Iris pigment epithelial cell (primary cell): ENCODE results near the gene DKK1.
"Not testable (repeated sequence)": the region's sequence is repeated elsewhere in the genome, so short reads cannot be mapped to it uniquely, and the experiment has no call there.

Experiments
- DNase-seq: peaks from one replicate; pipeline ENCODE4 v3.0.0-alpha.2; 2011; ENCODE audit warnings: low read depth

The DKK1 gene

DNA sequence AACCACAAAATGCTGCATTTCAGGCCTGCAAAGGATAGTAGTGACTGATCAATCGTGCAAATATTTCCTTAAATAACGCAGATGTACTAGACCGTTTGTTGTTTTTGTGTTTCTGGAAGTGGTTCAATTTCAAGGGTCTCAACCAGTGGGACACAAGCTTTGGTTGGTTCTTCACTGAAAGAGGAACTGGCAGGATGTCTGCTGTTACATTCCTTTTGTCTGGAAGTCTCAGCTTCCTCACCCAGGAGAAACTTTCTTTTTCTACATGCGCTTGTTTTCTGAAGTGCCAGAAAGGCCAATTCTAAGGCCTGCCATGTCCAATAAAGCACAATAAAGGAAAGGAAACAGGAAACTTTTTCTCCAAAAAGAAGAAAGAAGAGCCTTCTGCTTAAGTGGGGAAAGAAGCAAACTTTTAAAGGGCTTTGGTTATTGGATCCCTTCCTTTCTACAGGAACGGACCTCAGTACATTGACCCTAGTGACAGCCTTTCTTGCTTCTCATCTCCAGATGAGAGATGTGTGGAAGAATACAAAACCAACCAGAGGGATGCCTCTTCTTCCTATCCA, 4.1 kb downstream of the DKK1 start:
- peak; percentile 63 for DNase-seq

DNA sequence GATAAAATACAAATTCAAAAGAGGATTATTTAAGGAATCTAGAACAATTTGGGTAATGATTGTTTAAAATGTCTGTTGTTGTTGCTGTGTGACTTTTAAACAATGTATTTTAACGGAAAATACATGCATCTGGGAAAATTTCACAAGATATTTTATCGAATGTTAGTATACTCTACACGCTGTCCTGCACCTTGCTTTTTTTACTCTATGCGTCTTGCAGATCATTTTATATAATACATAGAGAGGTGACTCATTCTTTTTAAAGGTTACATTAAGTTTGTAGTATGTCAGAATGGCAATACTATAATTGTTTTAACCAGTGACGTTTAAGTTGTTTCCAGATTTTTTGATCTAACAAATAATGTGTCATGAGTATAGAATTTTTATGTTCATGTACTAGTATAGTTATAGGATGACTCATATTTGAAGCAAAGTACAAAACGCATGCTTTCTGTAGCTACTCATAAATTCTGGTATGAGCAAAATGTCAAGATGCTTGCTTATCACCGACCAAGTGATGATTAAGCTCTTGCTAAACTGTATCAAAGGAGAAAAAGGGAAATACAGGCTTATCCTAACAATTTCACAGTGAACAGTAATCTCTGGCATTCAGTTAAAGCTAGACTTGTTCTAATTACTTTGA, 4.9 kb downstream of the DKK1 start:
- DNase-seq, result peak; percentile 98

DNA sequence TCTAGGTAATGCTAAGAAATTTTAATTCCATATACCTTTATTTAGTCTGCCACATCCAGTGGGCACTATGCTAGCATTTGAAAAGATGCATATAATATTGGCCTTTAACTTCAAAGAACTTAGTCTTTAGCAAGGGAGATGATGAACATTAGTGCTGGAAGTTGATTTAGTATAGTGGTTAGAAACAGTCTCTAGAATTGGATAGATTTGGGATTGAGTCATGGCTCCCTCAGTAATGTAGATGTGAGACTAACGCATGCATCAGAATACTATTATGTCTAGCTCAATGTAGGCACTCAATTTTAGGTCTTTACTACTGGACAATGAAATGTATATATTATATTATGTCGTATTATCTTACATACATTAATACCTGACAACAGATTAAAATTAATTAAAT, 5.8 kb downstream of the DKK1 start:
- peak; percentile 49 for DNase-seq

DNA sequence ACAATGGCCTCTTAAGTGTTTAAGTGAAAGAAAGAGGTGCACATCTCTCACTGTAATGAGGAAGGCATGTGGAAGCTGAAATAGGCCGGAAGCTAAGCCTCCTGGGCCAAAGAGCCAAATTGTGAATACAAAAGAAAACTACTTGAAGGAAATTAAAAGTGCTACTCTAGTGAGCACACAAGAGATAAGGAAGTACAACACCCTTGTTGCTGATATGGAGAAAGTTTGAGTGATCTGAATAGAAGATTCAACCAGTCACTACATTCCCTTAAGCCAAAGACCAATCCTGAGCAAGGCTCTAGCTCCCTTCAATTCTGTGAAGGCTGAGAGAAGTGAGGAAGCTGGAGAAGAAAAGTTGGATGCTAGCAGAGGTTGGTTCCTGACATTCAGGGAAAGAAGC, 8.2 kb downstream of the DKK1 start:
- no peak for DNase-seq

DNA sequence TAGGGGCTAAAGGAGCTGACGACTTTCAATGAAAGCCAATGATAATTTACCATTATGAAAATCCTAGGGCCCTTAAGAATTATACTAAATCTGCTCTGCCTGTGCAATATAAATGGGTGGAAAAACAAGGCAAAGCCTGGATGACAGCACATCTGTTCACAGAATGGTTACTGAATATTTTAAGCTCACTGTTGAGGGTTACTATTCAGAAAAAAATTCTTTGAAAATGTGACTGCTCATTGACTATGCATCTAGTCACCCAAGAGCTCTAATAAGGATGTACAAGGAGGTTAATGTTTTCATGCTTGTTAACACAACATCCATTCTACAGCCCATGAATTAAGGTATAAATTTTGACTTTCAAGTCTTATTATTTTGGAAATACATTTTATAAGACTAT, 8.9 kb downstream of the DKK1 start:
- DNase-seq, result no peak

DNA sequence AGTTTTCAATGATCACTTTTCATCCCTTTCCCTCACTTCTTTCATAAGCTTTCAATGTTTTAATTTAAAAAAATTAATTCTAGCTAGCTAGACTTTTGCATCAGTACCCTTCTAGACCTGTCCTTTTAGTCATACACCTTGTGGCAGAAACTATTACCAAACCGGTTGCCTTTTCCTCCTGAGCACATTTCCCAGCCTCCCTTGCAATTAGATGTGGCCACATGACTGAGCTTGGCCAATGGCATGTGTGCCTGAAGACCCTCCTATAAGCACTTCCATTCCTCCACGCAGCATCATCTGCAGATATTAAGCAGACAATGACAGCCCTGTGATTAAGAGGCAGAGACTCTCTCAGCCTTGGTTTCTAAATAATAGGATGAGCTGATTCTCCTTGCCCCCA, 12.3 kb downstream of the DKK1 start:
- no peak for DNase-seq

DNA sequence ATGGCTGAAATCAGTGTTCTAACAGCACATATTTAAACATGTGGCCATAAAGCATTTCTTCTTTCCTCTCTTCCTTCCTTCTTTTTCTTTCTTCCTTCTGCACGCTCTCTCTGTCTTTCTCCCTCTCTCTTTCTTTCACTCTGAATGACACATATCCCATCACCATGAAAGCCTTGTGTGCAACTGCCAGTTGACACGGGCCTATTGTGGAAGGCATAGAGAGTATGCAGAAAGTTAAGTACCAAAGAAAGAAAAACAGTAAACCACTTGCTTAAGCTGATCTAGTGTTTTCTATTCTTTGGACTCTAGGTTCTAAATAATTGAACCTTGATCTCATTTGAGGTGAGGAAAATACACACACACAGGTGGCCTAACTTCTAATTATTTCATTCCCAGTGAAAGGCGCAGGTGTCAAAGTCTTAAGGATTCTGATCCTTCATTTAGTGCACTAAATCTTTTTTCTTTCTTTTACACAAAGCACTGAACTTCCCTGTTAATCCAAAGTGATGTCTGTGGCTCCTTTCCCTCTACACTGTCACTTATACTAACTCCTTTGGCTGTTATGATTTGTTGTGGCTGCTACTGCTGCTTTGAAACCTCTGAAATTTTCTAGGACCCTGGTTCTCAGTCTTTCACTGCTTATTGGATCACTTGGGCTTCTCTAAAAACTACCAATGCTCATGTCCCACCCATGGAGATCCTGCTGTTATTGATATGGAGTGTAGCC, 17.7 kb downstream of the DKK1 start:
- no peak for DNase-seq

DNA sequence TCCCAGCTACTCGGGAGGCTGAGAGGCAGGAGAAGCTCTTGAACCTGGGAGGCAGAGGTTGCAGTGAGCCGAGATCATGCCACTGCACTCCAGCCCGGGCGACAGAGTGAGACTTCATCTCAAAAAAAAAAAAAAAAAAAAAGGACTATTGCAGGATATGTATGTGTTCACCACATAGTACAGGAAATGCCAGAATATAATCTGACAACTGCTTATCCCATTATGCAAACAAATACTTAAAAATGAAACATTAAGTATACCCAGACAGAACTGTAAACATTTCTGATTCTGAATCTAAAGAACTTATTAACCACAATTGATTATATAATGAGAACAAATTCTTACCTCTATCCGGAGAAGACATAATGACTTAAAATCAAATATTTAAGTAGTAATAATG, 18.7 kb downstream of the DKK1 start:
- DNase-seq, result no peak

DNA sequence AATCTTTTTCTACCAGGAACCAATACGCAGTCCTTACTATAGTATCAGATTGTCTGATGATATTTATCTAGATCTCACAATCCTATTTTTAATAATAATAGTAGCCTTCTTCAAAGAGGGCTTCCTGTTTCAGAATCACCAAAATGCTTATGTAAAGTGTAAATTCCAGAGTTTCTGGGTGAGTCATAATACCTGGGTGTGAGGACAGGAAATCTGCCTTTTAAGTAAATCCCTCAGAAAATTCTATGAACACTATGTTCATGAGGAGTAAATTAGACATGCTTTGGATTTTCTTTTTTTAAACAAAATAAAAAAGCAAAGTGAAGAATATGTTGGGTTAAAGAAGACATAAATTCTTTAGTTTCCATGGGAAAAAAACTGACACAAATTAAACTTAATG, 20.5 kb downstream of the DKK1 start:
- peak; percentile 64 for DNase-seq

DNA sequence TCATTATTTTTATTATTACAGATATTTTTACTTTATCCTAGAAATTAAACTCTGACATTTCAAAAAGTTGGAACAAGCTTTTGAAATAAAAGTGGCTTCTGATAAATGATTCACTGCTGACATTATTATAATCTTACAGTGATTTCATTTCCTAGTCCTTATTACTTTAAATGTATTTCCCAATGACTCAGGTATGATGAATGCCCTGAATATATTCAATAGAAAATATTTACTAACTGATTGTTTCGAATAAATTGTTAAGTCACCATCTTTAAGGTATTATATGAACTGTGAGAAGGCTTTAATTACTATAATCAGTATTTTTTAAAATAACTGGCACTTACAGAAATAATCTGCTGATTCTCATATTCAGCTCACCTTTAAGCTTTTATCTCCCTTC, 21.6 kb downstream of the DKK1 start:
- no peak for DNase-seq

DNA sequence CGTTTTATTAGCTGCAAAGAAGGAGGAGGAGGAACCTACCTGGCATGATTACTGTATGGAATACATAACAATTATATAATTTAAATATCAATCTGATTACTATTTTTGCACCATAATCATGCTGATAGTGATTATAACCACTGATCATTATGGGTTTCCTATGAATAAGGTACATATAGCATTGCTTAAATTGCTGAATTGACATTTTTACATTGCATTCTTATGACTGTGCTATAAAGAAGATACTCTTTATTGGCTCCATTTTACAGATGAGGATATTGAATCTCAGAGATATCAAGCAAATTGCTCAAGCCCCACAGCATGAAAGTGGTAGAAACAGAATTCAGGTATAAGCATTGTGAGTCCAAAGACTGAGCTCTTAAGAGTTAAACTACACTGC, 23.1 kb downstream of the DKK1 start:
- DNase-seq, result no peak

DNA sequence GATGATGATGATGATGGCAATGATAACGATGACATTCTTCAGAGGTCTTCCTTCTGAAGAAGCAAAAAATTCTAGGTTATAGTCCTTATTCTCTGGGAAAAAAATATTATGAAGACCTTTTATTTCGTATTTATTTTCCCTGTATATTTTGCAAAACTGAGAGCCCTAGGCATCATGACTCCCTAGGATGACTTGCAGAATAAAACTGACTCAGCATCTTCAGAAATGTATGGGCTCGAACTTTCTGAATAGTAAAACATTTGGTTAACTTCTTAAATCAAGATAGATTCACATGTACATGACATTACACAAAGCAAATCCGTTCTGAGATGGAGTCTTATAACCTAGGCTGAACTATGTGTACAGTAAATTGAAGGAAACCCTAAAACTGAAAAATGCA, 29.4 kb downstream of the DKK1 start:
- DNase-seq, result no peak

DNA sequence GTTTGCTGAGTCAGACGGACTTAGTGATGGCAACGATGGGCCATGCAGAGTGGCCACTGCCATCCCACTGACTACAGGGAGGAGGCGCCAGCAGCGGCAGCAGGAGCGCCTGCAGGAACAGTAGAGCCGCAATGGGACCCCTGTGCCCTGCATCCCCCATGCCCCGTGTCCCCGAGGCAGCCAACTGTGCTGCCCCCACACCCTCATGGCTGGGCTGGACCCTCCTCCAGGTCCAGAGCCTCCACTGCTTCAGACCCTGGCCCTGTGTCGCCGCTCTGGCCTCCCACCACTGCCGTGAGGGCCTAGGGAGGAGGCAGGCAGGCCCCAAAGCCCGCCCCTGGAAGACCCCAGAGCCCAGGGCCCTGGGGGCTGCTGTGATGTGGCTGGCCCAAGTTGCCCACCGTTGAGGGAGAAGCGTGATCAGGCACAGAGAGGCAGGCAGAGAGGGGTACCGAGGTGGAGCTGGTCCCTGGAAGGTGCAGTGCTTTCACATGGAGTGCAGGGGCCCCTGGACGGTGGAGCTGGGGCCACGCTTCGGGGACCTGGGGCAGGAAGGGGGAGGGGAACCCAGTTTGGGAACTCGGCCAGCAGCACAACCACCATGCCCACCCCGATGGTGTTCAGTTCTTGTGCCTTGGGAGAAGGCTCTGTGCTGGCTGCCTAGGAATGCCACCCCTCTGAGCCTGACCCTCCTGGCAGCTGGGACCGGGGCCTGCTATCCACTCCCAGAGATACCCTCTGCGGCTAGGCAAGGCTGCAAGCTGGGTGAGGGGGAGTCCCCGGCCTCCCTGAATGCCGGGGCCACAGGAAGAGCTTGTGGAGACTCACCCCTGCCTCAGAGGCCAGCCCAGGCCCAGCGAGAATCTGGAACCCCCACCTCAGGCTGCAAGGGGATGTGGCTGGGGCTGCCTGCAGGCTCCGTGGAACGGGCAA, 32.6 kb downstream of the DKK1 start:
- no peak for DNase-seq

DNA sequence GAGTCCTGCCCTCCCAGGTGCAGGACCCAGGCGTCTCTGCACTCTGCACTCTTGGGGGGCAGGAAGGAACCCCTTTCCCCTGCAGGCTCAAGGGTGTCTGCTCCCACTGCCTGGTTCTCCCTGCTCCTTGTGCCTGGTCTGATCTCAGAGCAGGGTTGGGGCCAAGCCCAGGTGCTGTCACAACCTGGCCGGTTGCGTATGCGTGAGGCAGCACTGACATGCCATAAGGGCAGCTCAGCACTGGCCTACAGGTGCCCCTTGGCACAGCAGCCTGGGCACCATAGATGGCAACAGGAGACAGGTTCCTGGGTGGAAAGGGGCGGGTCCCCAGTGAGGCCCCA, 33.2 kb downstream of the DKK1 start:
- no peak for DNase-seq

DNA sequence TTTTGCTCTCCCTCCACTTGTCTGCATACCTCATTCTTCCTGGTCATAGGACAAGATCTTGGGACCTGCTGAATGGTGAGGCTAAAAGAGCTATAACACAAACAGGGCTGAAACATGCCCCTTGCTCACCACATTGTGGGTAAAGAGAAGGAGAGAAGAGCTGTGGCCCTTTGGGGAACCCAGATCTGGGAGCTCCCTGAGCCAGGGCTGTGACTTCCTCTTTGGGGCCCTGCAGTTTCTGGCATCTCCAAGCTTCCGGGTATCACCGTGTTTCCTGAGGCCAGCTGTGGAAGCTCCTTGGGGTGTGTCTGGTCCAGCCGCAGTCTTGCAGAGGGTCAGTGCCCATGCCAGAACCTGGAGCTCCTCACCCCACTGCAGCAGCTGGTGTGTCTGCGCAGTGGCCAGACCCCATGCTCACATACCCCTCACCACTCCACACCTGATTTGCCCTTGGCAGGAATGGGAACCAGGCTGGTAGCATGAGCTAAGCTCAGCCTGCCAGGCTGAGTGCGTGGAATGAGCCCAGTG, 34.0 kb downstream of the DKK1 start:
- DNase-seq, result no peak

DNA sequence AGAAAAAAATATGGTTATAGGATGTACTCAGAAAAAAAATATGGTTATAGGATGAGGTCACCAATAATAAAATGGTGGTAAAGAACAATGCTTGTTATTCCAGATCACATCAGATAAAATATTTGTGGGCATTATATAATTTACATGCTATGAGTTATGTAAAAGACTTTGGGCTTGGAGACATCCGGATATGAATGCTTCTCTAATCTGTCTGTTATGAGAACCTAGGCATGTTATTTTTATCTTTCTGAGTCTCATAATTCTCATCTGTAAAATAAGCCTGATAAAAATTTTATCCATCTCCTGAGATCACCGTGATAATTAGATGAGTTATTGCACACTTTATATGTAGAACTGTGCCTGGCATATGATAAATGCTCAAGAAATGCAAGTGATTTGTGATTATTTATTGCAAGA, 37.8 kb downstream of the DKK1 start:
- DNase-seq, result peak; percentile 81

DNA sequence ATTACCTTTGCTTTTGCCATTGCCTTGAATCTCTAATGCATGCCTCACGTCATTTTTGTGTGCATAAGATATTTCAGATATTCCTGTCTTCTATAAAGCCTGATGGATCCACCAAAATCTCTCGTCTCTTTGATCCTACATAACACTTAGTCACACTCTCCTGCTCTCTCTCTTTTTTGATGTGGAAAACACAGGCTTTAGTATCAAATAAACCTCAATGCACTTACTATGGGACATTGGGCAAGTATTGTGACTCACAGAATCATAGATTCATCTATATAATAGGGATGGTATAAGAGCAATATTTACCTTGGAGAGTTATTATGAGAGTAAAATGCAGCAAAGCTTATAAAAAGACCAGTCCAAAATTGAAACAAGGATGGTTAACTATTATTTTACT, 39.1 kb downstream of the DKK1 start:
- DNase-seq, result no peak

DNA sequence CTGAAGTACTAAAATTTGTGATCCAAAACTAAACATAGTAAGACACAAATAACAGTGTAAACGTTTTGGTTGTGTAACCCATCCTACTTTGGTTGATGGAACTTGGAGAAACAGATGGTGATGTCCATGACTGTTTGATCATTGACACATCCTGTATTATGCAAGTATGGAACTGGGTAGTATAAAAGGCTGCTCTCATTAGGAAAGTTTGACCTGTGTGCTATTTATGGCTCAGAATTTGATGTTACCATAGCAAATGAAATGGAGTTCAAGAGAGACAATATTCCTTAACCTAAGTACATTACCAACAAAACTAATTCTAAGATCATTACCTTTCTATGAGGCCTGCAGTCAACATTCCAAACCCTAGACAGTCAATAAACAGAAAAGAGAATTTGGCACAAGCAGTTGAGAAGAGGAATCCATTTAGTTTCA, 39.9 kb downstream of the DKK1 start:
- DNase-seq, result peak; percentile 88

DNA sequence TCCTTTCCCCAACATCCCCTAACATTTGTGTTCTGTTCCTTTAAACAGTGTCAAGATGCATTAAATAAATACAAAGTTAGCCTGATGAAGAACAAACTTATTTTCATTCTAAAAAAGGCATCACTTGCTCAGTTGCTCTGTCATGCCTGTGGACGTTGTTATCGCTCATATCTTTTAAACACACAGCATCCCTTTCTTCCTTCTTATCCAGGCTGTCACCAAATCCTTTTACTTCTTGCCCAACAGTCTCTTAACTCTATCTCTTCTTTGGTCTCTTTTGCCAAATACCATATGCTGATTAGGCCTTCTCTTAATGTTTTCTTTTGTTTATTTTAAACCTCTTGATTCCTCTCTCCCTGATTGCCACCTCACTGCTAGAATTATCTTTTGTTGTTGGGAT, 43.9 kb downstream of the DKK1 start:
- DNase-seq, result no peak

DNA sequence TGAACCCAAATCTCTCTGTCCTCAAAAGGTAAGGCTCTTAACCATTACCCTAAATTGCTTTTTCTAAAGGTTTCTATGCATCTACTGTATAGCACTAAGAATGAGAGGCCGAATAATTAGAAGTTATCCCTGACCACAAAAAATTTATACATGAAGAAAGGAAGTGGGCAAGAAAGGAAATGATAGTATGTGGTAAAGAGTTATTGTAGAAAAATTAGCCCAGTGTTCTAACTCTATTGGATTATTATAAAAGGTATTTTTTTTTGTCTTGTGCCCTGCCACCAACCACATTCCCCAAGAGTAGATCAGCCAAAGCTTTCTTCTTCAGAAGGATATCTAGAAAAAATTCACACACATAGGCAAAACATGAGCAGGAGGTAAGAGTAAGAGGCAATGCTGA, 45.4 kb downstream of the DKK1 start:
- DNase-seq, result no peak

DNA sequence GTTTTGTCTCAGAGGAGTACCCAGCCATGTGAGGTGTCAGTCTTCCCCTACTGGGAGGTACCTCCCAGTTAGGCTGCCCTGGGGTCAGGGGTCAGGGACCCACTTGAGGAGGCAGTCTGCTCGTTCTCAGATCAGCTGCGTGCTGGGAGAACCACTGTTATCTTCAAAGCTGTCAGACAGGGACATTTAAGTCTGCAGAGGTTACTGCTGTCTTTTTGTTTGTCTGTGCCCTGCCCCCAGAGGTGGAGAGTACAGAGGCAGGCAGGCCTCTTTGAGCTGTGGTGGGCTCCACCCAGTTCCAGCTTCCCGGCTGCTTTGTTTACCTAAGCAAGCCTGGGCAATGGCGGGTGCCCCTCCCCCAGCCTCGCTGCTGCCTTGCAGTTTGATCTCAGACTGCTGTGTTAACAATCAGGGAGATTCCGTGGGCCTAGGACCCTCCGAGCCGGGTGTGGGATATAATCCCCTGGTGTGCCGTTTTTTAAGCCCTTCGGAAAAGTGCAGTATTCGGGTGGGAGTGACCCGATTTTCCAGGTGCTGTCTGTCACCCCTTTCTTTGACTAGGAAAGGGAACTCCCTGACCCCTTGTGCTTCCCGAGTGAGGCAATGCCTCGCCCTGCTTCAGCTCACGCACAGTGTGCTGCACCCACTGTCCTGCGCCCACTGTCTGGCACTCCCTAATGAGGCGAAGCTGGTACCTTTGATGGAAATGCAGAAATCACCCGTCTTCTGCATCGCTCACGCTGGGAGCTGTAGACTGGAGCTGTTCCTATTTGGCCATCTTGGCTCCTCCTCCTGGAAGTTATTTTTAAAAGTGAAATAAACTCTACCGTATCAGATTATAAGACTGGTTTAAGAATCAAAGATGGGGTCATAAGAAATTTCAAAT, 51.7 kb downstream of the DKK1 start:
- not testable (repeated sequence) for DNase-seq
